Activated CD8-positive, alpha-beta memory T cell treated with anti-CD3 and anti-CD28 coated beads for 1 hour (primary cell): ENCODE measurements around the gene SLC7A1.

Experiments used
- DNase-seq, 2 donors: peaks; one replicate each; pipeline ENCODE4 v3.0.0-alpha.2; 2020; ENCODE audit warnings: low read depth in 1 of 2; ENCODE audit errors: extremely low read depth in 1 of 2

Gene SLC7A1

GRCh38 chr13:29513002-29513980, 82.2 kb downstream of the SLC7A1 start:
- DNase-seq = no peak

GRCh38 chr13:29511980-29512379, 83.5 kb downstream of the SLC7A1 start:
- no peak for DNase-seq

GRCh38 chr13:29511106-29511796, 84.2 kb downstream of the SLC7A1 start:
- DNase-seq = no peak

GRCh38 chr13:29510651-29511084, 84.8 kb downstream of the SLC7A1 start:
- DNase-seq = no peak

- DNase-seq = no peak
Measured at GRCh38 chr13:29509999-29510589, 85.4 kb downstream of the SLC7A1 start.

- DNase-seq = no peak
Measured at GRCh38 chr13:29508876-29509252, 86.6 kb downstream of the SLC7A1 start.

- DNase-seq = peak; percentile 32 to 69
Measured at GRCh38 chr13:29508130-29508875, 87.2 kb downstream of the SLC7A1 start.

- no peak for DNase-seq
Measured at GRCh38 chr13:29507356-29507755, 88.1 kb downstream of the SLC7A1 start.

- no peak for DNase-seq
Measured at GRCh38 chr13:29505950-29506349, 89.5 kb downstream of the SLC7A1 start.

- no peak for DNase-seq
Measured at GRCh38 chr13:29505511-29505910, 90.0 kb downstream of the SLC7A1 start.

- no peak for DNase-seq
Measured at GRCh38 chr13:29504691-29505090, 90.8 kb downstream of the SLC7A1 start.

- no peak for DNase-seq
Measured at GRCh38 chr13:29503041-29503837, 92.2 kb downstream of the SLC7A1 start.

- DNase-seq = no peak
Measured at GRCh38 chr13:29502391-29503008, 93.0 kb downstream of the SLC7A1 start.

GRCh38 chr13:29501674-29502073, 93.8 kb downstream of the SLC7A1 start:
- DNase-seq = no peak

GRCh38 chr13:29500386-29500785, 95.1 kb downstream of the SLC7A1 start:
- DNase-seq = no peak

- no peak for DNase-seq
Measured at GRCh38 chr13:29499506-29500165, 95.9 kb downstream of the SLC7A1 start.

GRCh38 chr13:29498426-29499040, 97.0 kb downstream of the SLC7A1 start:
- DNase-seq = no peak

GRCh38 chr13:29497137-29497654, 98.3 kb downstream of the SLC7A1 start:
- DNase-seq = no peak
